SK-N-SH treated with all-trans-retinoic acid at 6 μM for 48 hours (cell line): ENCODE measurements around the gene EAF1.
A peak's percentile ranks its signal among the peaks of the same experiment; 100 is the strongest.

Experiments
- ARNTL ChIP-seq: fragments of 450-650 bp; formaldehyde crosslinking; IDR thresholded peaks from 2 replicates; pipeline ENCODE4 v1.5.0; 2020; ENCODE audit warnings: low read depth, mild to moderate bottlenecking, moderate library complexity, borderline replicate concordance
- BACH2 ChIP-seq: fragments of 250-450 bp; sonication (Bioruptor Pico); IDR thresholded peaks from 2 replicates; pipeline ENCODE4 v1.9.0; 2021; ENCODE audit warnings: mild to moderate bottlenecking, borderline replicate concordance
- CSDC2 ChIP-seq: fragments of 250-450 bp; sonication (Bioruptor Pico); IDR thresholded peaks from 2 replicates; pipeline ENCODE4 v1.5.0; 2020; ENCODE audit warnings: mild to moderate bottlenecking, moderate library complexity
- ESRRG ChIP-seq: fragments of 250-450 bp; sonication (Bioruptor Pico); IDR thresholded peaks from 2 replicates; pipeline ENCODE4 v1.6.1; 2021; ENCODE audit warnings: mild to moderate bottlenecking
- GLIS3 ChIP-seq: fragments of 250-450 bp; sonication (Bioruptor Pico); IDR thresholded peaks from 2 replicates; pipeline ENCODE4 v1.5.0; 2020; ENCODE audit warnings: mild to moderate bottlenecking, moderate library complexity
- OSR1 ChIP-seq: fragments of 250-450 bp; sonication (Bioruptor Pico); IDR thresholded peaks from 2 replicates; pipeline ENCODE4 v1.8.0; 2022; ENCODE audit warnings: moderate library complexity, mild to moderate bottlenecking, inconsistent platforms
- RARB ChIP-seq: fragments of 250-450 bp; sonication (Bioruptor Pico); IDR thresholded peaks from 2 replicates; pipeline ENCODE4 v1.8.0; 2021; ENCODE audit warnings: mild to moderate bottlenecking, moderate library complexity
- SNAI2 ChIP-seq: fragments of 250-450 bp; sonication (Bioruptor Pico); IDR thresholded peaks from 2 replicates; pipeline ENCODE4 v1.5.0; 2020; ENCODE audit warnings: mild to moderate bottlenecking, moderate library complexity
- ZC3H10 ChIP-seq: fragments of 250-450 bp; sonication (Bioruptor Pico); IDR thresholded peaks from 2 replicates; pipeline ENCODE4 v1.5.1; 2021; ENCODE audit warnings: mild to moderate bottlenecking, moderate library complexity
- ZFP3 ChIP-seq: fragments of 250-450 bp; sonication (Bioruptor Pico); IDR thresholded peaks from 2 replicates; pipeline ENCODE4 v1.5.0; 2020; ENCODE audit warnings: mild to moderate bottlenecking, moderate library complexity
- ZFP30 ChIP-seq: fragments of 450-650 bp; formaldehyde crosslinking; IDR thresholded peaks from 2 replicates; pipeline ENCODE4 v1.5.0; 2022; ENCODE audit warnings: mild to moderate bottlenecking, moderate library complexity
- ZNF565 ChIP-seq: fragments of 450-650 bp; formaldehyde crosslinking; conservative IDR thresholded peaks from 2 replicates; pipeline ENCODE4 v1.5.0; 2020; ENCODE audit warnings: low read depth, mild to moderate bottlenecking, moderate library complexity
- TF ChIP-seq, protein P1 (sequence below): fragments of 250-450 bp; sonication (Bioruptor Pico); IDR thresholded peaks from 2 replicates; pipeline ENCODE4 v1.8.0; 2020; ENCODE audit warnings: mild to moderate bottlenecking, moderate library complexity, borderline replicate concordance
- TF ChIP-seq, protein P2 (sequence below): fragments of 250-450 bp; sonication (Bioruptor Pico); IDR thresholded peaks from 2 replicates; pipeline ENCODE4 v1.5.1; 2020; ENCODE audit warnings: low read depth, mild to moderate bottlenecking, moderate library complexity

DNA sequence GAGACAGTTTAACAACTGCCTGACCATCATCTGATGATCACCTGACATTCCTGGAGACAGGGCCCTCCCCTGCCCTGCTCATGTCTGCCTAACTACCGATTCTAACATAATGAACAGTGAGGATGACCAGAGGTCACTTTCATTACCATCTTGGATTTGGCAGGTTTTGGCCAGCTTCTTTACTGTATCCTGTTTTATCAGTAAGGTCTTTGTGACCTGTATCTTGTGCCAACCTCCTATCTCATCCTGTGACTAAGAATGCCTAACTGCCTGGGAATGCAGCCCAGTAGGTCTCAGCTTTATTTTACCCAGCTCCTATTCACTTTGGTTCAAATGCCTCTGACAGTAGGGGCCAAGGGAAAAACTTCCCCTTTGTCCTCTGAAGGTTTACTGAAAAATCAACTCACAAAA lies 40.2 kb upstream of the EAF1 start:
- TF ChIP-seq ESRRG (CRISPR knock-in tag), result no peak
- no peak for TF ChIP-seq CSDC2
- TF ChIP-seq ZC3H10 (CRISPR knock-in tag), result no peak
- no peak for TF ChIP-seq ARNTL (CRISPR knock-in tag)
- TF ChIP-seq, protein P1, sequence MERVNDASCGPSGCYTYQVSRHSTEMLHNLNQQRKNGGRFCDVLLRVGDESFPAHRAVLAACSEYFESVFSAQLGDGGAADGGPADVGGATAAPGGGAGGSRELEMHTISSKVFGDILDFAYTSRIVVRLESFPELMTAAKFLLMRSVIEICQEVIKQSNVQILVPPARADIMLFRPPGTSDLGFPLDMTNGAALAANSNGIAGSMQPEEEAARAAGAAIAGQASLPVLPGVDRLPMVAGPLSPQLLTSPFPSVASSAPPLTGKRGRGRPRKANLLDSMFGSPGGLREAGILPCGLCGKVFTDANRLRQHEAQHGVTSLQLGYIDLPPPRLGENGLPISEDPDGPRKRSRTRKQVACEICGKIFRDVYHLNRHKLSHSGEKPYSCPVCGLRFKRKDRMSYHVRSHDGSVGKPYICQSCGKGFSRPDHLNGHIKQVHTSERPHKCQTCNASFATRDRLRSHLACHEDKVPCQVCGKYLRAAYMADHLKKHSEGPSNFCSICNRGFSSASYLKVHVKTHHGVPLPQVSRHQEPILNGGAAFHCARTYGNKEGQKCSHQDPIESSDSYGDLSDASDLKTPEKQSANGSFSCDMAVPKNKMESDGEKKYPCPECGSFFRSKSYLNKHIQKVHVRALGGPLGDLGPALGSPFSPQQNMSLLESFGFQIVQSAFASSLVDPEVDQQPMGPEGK, result no peak
- TF ChIP-seq SNAI2 (CRISPR knock-in tag), result no peak
- no peak for TF ChIP-seq ZFP30 (CRISPR knock-in tag)
- TF ChIP-seq, protein P2, sequence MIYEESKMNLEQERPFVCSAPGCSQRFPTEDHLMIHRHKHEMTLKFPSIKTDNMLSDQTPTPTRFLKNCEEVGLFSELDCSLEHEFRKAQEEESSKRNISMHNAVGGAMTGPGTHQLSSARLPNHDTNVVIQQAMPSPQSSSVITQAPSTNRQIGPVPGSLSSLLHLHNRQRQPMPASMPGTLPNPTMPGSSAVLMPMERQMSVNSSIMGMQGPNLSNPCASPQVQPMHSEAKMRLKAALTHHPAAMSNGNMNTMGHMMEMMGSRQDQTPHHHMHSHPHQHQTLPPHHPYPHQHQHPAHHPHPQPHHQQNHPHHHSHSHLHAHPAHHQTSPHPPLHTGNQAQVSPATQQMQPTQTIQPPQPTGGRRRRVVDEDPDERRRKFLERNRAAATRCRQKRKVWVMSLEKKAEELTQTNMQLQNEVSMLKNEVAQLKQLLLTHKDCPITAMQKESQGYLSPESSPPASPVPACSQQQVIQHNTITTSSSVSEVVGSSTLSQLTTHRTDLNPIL, result peak; percentile 43; the same call in 1 of the 2 replicates
- TF ChIP-seq ZNF565, result no peak
- TF ChIP-seq OSR1, result no peak
- no peak for TF ChIP-seq GLIS3 (CRISPR knock-in tag)
- no peak for TF ChIP-seq BACH2 (CRISPR knock-in tag)
- TF ChIP-seq ZFP3 (CRISPR knock-in tag), result peak; percentile 39; the same call in 1 of the 2 replicates
- no peak for TF ChIP-seq RARB (CRISPR knock-in tag)
